Islet of Langerhans (tissue), 1 donor: ENCODE results near the gene ACTL6B.
"Not testable (repeated sequence)": the region's sequence is repeated elsewhere in the genome, so short reads cannot be mapped to it uniquely, and the experiment has no call there.

ENCODE experiments used
- FAIRE-seq: peaks from one replicate; lab custom pipeline; 2011; peaks lifted over from hg19 to GRCh38; lab: Jason Lieb, UNC

The ACTL6B gene

DNA sequence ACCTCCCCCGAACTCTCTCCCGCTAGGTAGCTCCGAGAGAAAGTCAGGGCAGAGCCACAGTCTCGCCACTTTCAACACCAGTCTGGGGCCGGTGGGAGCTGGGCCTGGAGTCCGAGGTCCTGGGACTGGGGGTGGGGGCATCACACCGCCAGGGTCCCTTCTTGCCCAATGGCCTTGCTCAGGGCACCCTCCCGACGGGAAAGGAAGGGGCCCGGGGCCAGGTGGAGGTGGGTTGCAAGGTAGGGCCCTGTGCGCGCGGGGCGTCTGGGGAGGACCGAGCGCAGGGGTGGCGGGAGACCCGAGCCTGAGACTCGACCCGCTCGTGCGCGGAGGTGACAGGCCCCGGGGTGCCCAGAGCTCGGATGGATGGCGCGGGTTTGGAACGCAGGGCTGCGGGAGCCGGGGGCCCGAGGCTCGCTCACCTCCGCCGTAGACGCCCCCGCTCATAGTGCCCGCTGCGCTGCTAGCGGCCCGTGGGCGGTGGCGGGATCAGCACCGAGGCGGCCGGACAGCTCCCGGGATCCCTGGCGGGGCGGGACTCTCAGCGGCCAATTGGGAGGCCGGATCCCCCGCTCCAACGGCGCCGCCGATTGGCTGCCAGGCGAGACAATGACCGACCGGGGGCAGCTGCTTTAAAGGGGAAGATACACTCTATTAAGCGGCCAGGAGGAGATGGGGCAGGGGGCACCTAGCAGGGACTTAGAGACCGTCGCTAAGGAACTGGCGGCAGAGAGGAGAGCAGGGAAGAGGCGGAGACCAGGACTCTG lies at the start of gene ACTL6B:
TSS of gene ACTL6B (minus strand) at position 541 of the 767 bp plus-strand sequence. CDS start at position 447, 94 bp downstream.
- no peak for FAIRE-seq

- no peak for FAIRE-seq
Measured at GRCh38 chr7:100705320-100705752, 49.1 kb upstream of the ACTL6B start.

DNA sequence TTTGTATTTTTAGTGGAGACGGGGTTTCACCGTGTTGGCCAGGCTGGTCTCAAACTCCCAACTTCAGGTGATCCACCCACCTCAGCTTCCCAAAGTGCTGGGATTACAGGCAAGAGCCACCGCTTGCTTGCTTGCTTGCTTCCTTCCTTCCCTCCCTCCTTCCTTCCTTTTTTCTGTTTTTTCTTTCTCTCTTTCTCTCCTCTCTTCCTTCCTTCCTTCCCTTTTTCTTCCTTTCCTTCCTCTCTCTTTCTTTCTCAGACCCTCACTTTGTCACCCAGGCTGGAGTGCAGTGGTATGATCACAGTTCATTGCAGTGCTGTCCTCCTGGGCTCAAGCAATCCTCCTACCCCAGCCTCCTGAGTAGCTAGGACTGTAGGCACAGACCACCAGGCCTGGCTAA lies 44.8 kb upstream of the ACTL6B start:
- FAIRE-seq, result not testable (repeated sequence)

GRCh38 chr7:100699018-100699417 lies 42.8 kb upstream of the ACTL6B start:
- FAIRE-seq, result no peak

GRCh38 chr7:100696123-100696521 lies 39.9 kb upstream of the ACTL6B start:
- FAIRE-seq, result no peak

GRCh38 chr7:100694098-100694745 lies 38.0 kb upstream of the ACTL6B start, which contains the start of gene GIGYF1:
GIGYF1 (minus strand) TSS chr7:100694250; CDS start chr7:100688238, 6,012 bp downstream.
- no peak for FAIRE-seq

DNA sequence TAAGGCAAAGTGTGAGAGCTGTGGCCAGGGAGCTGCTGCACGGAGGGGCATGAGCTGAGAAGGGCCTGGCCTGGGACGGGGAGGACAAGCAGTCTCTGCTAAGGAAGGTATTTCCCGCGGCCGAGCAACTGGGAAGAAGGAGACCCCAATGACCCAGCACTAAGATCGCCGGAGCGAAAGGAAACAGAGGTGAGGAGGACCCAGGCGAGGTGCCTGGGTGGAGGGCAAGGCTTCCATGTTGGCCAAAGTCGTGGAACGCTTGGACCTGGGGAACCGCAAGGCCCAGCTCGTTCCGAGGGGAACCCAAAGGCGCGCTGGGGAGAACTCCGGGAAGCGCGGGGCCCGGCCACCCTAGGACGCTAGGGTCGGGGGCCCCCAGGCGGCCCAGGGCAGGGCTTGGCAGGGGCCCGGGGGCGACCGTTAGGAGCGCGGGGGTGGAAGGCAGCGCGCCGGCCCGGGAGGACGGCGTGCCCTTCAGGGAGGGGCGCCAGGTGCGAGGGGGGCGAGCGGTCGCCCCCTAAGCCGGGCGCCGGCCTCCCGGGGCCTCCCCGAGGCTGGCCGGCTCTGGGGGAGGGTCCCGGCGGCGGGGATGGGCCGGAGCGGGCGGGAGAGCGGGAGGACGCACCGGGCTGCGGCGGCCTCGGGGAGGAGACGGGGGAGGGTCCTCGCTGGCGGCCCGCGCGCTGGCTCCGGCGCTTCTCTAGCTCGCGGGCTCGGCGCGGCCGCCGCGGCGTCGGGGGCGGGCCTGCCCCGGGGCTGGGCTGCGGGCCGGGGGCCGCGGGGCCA lies 37.3 kb upstream of the ACTL6B start:
- FAIRE-seq, result no peak

- FAIRE-seq, result no peak
Measured at GRCh38 chr7:100692578-100692961, 36.3 kb upstream of the ACTL6B start.

- FAIRE-seq, result no peak
Measured at GRCh38 chr7:100691676-100692577, 35.7 kb upstream of the ACTL6B start.

DNA sequence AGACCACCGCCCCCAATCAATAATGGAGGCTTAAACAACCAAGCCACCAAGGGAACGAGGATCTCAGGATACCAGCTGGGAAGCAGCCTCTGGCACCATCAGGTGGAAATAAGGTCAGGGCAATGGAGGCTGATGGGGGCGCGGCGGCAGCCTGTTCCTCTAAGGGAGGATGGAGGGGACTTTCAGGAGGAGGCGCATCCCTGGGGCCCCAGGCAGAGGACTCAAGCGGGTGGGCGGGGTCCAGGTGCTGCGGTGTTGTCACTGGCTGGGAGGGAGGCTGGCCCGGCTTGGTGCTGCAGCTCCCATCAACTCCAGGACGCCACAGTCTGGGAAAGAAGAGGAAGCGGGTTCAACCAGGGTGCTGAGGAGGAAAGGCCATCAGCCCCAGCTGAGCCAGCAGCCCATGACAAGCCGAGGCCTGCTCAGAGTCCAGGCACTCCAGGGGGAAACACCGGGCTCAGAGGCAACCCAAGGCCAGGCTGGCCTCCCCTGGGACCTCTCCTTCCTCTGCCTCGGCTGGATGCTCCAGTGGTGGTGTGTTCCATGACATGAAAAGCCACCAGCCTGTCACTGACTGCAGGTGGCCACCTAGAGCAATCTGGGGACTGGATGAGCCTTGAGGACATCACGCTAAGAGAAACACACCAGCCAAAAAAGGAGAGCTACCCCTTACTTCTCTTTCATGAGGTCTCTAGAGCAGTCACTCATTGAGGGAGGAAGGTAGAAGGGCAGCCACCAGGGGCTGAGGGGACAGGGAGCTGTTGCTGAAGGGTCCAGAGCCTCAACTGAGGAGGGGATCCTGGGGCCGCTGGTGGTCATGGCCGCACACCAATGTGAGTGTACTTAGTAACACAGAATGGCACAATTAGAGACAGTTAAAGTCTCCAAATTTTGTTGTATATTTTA lies 33.2 kb upstream of the ACTL6B start:
- no peak for FAIRE-seq

GRCh38 chr7:100688326-100688860 lies 32.1 kb upstream of the ACTL6B start:
- FAIRE-seq, result no peak

- FAIRE-seq, result no peak
Measured at GRCh38 chr7:100687751-100688300, 31.6 kb upstream of the ACTL6B start.

- no peak for FAIRE-seq
Measured at GRCh38 chr7:100687261-100687660, 31.0 kb upstream of the ACTL6B start.

GRCh38 chr7:100686822-100687211 lies 30.6 kb upstream of the ACTL6B start:
- no peak for FAIRE-seq

DNA sequence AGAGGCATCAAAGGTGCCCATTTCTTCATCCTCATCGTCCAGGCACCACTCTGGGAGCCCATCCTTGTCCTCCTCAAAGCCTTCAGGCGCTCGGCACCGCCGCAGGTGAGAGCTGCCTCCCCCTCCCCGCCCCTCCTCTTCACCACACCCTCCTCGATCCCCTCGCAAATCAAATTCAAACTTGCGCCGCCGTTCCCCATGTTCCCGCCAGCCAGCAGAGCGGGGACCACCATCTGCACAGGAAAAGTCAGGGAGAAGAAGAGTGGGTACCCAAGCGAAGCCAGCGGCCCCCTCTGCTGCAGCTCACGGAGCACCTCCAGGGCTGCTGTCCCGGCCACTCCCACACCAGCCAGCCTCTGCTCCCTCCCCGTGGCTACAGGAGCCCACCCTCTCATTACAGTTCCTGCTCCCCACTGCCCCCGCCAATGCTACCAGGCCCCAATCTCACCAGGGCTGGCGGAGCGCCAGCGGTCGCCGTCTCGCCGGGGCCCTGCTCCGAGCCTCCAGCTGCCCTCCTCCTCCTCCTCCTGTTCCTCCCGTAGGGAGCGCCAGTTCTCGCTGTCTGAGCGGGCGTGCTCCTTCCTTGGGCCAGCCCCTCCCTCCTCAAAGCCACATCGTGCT lies 30.1 kb upstream of the ACTL6B start:
- no peak for FAIRE-seq

DNA sequence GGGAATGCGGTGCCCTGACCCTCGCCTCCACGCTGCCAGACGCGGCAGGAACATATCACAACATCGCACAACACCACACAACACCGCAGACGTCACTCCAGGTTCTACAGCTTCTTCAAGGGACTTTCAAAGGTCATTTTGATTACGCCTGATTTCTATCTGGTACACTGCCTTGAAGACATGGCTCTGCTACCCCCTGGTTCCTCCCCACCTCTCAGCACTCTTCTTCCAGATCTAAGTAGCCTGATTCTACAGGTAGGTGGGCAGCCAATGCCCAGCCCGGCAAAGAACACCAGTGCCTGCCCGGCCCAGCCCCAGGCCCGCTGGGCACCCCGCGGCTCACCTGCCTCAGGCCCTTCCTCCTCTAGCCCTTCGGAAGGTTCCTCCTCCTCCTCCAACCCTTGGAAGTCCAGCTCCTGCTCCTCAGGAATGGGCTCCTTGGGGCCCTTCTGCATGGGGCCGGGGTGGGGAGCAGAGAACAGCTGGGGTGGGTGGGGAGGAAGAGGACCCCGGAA lies 29.4 kb upstream of the ACTL6B start:
- no peak for FAIRE-seq

DNA sequence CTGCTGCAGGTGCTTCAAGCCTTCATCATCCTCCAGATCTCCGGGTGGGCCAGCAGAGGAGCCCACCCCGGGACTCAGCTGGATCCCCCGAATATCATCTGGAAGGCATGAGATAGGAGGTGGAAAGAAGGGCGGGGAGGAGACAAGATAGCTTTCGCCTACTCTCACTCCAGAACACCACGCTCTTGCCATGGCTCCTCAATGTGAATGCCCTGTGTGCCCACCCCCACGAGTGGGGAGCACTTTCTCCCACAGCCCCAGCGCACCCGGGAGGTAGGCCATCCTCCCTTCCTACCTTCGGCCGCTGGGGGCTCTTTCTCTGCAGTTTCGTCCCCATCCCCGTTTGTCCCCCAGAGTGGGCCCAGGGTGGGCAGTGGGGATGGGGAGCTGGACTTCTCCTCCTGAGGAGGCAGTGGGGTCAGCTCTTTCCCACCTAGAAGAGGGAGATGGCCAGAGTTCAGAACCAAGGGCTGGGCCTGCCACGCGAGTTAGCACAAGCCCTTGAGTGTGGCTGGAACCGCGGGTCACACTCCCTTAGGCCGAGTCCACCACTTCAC lies 28.9 kb upstream of the ACTL6B start:
- no peak for FAIRE-seq

GRCh38 chr7:100684534-100685042 lies 28.3 kb upstream of the ACTL6B start:
- FAIRE-seq, result no peak
